ENCODE results near the gene RTL1. TPM values are rescaled to one million over a fixed set of nuclear protein-coding genes. Genes with fewer than 3 reads are reported as not detected.
A peak's percentile ranks its signal among the peaks of the same experiment; 100 is the strongest.

RTL1 gene
- total and polyA plus RNA-seq, 8 donors = 0.06 to 0.20 (median 0.10) TPM; not detected in 2

GRCh38 chr14:100906420-100906819 lies 2.9 kb upstream of the RTL1 start:
- no peak overlapping the region for H3K27ac ChIP-seq
- intact Hi-C loops (cut with DNase I) = no loop called here
- ATAC-seq (no peak), DNase-seq (no peak)
- TF ChIP-seq, protein P1, sequence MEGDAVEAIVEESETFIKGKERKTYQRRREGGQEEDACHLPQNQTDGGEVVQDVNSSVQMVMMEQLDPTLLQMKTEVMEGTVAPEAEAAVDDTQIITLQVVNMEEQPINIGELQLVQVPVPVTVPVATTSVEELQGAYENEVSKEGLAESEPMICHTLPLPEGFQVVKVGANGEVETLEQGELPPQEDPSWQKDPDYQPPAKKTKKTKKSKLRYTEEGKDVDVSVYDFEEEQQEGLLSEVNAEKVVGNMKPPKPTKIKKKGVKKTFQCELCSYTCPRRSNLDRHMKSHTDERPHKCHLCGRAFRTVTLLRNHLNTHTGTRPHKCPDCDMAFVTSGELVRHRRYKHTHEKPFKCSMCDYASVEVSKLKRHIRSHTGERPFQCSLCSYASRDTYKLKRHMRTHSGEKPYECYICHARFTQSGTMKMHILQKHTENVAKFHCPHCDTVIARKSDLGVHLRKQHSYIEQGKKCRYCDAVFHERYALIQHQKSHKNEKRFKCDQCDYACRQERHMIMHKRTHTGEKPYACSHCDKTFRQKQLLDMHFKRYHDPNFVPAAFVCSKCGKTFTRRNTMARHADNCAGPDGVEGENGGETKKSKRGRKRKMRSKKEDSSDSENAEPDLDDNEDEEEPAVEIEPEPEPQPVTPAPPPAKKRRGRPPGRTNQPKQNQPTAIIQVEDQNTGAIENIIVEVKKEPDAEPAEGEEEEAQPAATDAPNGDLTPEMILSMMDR (IDR thresholded peaks at IDR 0.05) = no peak
- H3K4me3 ChIP-seq = no peak overlapping the region
- peaks cover 15 to 63% of the 10 kb centered on the region in 2 donors for H3K27me3 ChIP-seq
- no peaks in the 10 kb centered on the region for H3K9me3 ChIP-seq
- no peaks in the 10 kb centered on the region for H3K36me3 ChIP-seq
- H3K4me1 ChIP-seq = no peaks in the 10 kb centered on the region

- Histone ChIP-seq H3K27ac (no peak overlapping the region), H3K4me3 (no peak overlapping the region), H3K36me3 (no peaks in the 10 kb centered on the region), H3K27me3 (peaks cover 16 to 72% of the 10 kb centered on the region in 2 donors), H3K4me1 (peaks cover 0 to 5% of the 10 kb centered on the region in 2 donors), H3K9me3 (no peaks in the 10 kb centered on the region)
- TF ChIP-seq, protein P1 (IDR thresholded peaks at IDR 0.05) = no peak
- no peak for ATAC-seq
- intact Hi-C loops (cut with DNase I) = no loop called here
- DNase-seq = peak in 1 of 4 donors; percentile 24
Observed at GRCh38 chr14:100905166-100905565, 1.6 kb upstream of the RTL1 start.

- no peak overlapping the region for H3K27ac ChIP-seq
- H3K36me3 ChIP-seq = no peaks in the 10 kb centered on the region
- peak in 2 of 4 donors; percentile 29 to 48 for DNase-seq
- H3K27me3 ChIP-seq = peaks cover 23 to 79% of the 10 kb centered on the region in 2 donors
- H3K4me1 ChIP-seq = peaks cover 0 to 9% of the 10 kb centered on the region in 2 donors
- no peaks in the 10 kb centered on the region for H3K9me3 ChIP-seq
- intact Hi-C loops (cut with DNase I) = no loop called here
- TF ChIP-seq, protein P1 (IDR thresholded peaks at IDR 0.05) = no peak
- H3K4me3 ChIP-seq = no peak overlapping the region
- ATAC-seq = no peak
Observed at GRCh38 chr14:100904307-100905087, 975 bp upstream of the RTL1 start.

DNA sequence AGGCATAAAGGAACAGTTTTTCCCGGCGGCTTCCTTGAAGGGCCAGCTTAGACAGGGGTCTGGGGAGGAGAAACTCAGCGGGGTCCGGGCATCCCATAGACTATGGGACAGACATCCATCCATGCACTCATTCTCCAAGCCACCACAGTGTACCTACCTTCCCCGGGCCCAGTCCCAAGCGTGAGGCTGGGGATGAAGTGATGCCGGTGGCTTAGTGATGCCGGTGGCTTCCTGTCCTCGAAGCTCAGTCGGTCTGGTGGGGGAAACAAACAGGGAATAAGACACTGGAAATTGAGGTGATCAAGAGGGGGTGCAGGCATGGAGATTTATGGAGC lies 421 bp downstream of the RTL1 start:
- H3K27ac ChIP-seq = no peak overlapping the region
- no peak overlapping the region for H3K4me3 ChIP-seq
- no peak for ATAC-seq
- DNase-seq = peak in 1 of 4 donors; percentile 10
- H3K36me3 ChIP-seq = no peaks in the 10 kb centered on the region
- H3K9me3 ChIP-seq = no peaks in the 10 kb centered on the region
- intact Hi-C loops (cut with DNase I) = no loop called here
- H3K27me3 ChIP-seq = peaks cover 24 to 93% of the 10 kb centered on the region in 2 donors
- TF ChIP-seq, protein P1 (IDR thresholded peaks at IDR 0.05) = no peak
- peaks cover 0 to 9% of the 10 kb centered on the region in 2 donors for H3K4me1 ChIP-seq

DNA sequence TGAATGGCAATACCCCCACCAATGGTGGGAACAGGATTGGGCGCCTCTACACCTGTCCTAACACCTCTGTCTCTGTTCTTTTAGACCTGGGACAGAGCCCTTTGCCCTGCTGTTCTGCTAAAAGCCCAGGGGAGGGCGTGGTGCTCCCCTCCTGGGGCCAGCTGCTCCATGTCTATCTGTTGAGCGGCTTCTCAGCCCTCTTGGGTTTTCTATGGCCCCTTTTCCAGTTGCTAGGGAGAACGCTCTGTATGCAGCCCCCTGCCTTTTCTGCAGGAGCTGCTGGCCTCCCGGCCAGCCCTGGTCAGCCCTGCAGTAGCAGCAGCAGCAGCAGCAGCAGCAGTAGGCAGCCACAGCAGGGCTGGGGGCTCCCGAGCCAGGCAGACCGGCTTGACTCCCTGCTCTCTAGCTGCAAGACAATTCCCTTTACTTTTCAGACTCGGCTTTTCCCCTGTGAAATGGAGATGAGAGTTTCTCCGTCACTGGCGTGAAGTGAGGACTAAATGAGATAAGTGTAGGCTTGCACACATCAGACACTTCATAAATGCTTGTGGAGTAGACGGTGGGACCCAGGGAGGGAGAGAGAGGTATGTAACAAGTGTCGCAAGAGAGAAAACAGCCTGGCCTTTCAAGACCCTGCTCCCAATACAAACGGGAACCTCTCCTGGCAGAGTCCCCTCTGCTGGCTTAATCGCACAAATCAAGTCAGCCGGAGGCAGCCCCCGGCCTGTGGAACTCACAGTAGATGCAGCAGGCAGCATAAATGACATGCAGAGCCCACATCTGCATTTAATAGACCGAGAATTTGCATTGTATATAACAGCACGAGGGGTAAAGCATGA lies 1.0 kb downstream of the RTL1 start:
- TF ChIP-seq, protein P1 (IDR thresholded peaks at IDR 0.05) = no peak
- peaks cover 24 to 96% of the 10 kb centered on the region in 2 donors for H3K27me3 ChIP-seq
- H3K36me3 ChIP-seq = no peaks in the 10 kb centered on the region
- DNase-seq (no peak), ATAC-seq (no peak)
- no peak overlapping the region for H3K4me3 ChIP-seq
- H3K27ac ChIP-seq = no peak overlapping the region
- peaks cover 0 to 9% of the 10 kb centered on the region in 2 donors for H3K4me1 ChIP-seq
- no peaks in the 10 kb centered on the region for H3K9me3 ChIP-seq
- intact Hi-C loops (cut with DNase I) = no loop called here
